ENCODE results near the gene MPI. TPM values are rescaled to one million over a fixed set of nuclear protein-coding genes. Genes with fewer than 3 reads are reported as not detected.
A peak's percentile ranks its signal among the peaks of the same experiment; 100 is the strongest.

Gene MPI, protein sequence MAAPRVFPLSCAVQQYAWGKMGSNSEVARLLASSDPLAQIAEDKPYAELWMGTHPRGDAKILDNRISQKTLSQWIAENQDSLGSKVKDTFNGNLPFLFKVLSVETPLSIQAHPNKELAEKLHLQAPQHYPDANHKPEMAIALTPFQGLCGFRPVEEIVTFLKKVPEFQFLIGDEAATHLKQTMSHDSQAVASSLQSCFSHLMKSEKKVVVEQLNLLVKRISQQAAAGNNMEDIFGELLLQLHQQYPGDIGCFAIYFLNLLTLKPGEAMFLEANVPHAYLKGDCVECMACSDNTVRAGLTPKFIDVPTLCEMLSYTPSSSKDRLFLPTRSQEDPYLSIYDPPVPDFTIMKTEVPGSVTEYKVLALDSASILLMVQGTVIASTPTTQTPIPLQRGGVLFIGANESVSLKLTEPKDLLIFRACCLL
- 39.7 and 48.3 TPM in 2 replicates for total RNA-seq (ENCODE audit: low replicate concordance)

DNA sequence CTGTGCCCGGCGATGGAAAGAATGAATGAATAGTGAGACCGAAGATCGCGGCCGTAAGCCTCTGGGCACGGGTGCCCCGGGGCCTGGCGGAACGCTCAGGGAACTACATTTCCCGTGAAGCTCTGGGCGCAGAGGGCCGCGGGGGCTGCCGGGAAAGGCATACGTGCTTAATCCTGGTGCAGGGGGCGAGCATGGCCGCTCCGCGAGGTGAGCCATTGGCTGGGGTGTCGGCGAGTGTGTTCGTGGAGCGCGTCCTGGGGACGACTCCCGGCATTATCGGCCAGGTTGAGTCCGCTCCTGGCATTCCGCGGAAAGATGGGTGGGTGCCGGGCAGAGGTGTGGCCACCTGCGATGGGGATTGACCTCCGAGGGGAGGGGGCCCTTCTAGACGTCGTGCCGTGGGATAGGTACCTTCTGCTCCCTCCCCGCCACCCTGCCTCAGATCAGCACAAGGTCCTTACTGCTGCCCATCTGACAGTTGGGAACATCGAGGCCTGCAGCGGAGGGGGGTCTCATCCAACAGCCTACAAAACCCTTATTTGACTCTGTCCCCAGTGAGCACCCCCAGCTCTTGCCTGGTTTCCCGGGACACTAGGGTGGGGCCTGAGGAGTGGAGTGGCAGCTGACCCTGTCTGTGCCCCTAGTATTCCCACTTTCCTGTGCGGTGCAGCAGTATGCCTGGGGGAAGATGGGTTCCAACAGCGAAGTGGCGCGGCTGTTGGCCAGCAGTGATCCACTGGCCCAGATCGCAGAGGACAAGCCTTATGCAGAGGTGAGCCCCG, at the start of gene MPI:
Gene MPI (plus strand): TSS at position 160 of the 782 bp plus-strand sequence. CDS start 32 bp downstream, at position 192.
- DNase-seq (ENCODE audit: low read depth): peak; percentile 69
- peak within 1 kb of the TSS; percentile 95 for H3K4me3 ChIP-seq (ENCODE audit: low read depth, low read length)
- peak; percentile 32 for TF ChIP-seq CTCF (IDR thresholded peaks at IDR 0.05; ENCODE audit: insufficient read depth, low read length)

DNA sequence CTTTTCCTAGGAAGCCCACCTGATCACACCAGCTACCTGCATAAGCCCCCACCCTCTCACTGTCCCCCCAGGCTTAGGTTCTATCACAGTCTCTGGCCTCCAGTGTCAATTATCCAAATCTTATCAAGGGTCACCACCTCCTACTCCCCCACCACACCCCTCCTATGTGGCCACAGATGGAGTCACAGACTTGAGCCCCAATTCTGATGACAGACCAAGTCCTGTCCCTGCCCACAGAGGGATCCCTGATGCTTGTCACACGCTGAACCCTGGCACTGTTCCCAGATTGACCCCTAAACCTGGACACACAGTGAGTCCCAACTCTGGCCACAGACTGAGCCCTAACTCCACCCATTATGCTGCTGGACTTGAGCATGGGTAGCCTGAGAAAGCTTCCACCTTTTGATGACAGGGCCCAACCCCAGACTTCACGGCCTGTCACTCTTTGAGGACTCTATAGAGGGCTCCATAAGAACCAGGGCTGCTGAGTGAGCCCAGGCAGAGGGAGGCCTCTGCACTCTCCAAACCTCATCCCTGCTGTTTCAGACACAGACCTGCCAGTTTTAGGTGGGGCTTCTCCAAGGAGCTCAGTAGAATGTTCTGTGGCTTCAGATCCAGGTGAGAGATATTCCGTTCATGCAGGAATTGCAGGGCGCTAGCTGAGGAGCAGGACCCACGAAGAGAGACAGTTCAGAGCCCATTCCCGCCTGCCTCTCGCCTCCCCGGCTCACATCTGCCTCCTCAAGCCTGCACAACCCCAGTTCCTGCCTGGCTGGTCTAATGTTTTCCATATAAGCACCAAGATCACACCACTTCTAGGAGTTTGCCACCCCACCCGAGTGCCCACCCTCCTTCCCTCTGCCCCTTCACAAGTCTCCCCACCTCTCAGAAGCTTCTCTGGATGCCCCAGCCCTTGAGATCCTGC, 48.7 kb upstream of the MPI start:
- H3K4me3 ChIP-seq (ENCODE audit: low read depth, low read length): no peak overlapping the region
- no peak for DNase-seq (ENCODE audit: low read depth)
- no peak for TF ChIP-seq CTCF (IDR thresholded peaks at IDR 0.05; ENCODE audit: insufficient read depth, low read length)

DNA sequence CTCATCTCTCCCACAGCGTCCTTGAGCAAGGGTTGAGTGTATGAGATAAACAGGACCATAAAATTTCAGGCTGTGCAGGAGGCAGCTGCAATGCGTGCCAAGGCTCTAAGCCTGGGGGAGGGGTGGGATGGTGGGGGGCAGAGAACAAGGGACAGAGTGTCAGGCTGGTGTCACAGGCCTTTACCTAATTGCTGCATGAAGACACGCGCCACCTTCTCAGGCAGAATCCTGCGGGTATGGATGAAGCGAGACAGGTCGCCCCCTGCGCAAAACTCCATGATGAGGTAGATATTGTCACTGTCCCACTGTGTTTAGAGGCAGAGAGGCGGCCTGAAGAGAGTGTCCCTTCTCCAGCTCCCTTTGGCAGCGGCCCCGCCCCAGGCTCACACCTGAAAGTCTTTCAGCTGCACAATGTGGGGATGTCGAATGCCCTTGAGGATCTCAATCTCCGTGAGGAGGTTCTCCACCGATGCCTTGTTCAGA, 47.9 kb upstream of the MPI start:
- no peak for TF ChIP-seq CTCF (IDR thresholded peaks at IDR 0.05; ENCODE audit: insufficient read depth, low read length)
- peak overlapping the region; percentile 76 for H3K4me3 ChIP-seq (ENCODE audit: low read depth, low read length)
- no peak for DNase-seq (ENCODE audit: low read depth)

DNA sequence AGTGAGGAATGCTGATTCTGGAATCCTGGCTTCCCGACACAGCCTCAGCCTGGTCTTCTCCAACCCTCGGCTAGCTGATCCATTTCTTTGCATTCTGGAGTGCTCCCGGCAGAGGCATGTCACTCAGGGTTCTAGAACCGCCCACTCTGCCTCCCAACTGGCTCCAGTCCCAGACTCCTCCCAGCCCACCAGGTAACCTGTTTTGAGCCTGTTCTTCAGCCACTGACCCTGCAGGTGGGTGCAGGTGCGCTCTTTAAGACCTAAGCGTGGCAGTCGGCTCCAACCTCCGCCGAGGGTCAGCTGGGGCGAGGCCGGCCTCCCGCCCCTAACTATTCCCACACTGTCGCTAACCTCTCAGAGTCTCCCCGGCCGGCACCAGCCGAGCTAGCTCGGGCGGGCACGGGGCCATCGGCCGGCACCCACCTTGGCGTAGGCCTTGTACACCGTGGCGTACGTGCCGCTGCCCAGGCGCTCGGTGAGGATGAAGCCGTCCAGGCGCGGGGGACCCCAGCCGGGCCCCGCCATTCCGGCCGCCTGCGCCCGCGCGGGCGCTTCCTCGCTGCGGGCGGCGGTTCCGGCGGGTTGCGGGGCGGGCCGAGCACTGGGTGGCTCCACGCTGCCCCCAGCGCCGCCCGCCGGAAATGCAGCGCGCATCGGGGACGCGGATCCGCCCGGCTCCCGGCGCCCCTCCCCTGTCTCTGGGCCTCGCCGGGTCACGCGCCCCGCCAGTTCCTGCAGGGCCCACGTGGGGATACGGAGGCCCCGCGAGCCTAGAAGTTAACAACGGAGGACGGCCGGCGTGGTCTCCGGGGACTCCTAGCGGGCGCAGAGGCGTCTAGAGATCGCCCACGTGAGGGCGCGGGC, 47.0 kb upstream of the MPI start, which contains the start of gene ULK3:
Gene ULK3 (minus strand): TSS at position 576 of the 864 bp plus-strand sequence. CDS start 51 bp downstream, at position 525.
- peak within 1 kb of the TSS; percentile 76 for H3K4me3 ChIP-seq (ENCODE audit: low read depth, low read length)
- peak; percentile 76 for DNase-seq (ENCODE audit: low read depth)
- TF ChIP-seq CTCF (IDR thresholded peaks at IDR 0.05; ENCODE audit: insufficient read depth, low read length): peak; percentile 54

DNA sequence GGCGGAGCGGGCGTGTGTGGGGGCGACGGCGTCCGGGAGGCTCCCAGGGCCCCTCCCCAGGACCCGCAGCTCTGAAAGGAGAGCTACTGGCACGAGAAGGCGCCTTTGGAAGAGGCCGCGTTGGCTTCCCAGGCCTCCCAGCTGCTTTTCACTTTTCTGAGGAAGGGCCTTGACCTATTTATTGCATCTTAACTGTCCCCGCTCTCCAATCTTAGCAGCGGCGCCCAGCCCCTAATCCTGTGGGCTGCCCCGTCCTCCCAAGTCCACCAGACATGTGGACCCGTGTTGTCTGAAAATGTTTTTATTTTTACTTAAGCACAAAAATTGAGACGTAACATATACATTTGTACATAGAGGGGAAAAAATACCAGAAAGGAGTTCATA, 46.4 kb upstream of the MPI start:
- TF ChIP-seq CTCF (IDR thresholded peaks at IDR 0.05; ENCODE audit: insufficient read depth, low read length): no peak
- DNase-seq (ENCODE audit: low read depth): no peak
- H3K4me3 ChIP-seq (ENCODE audit: low read depth, low read length): peak overlapping the region; percentile 61

Measured in fibroblast of the aortic adventitia (primary cell).